GM19324 (cell line): ENCODE measurements around the gene RXFP3.
"Not testable (repeated sequence)": the region's sequence is repeated elsewhere in the genome, so short reads cannot be mapped to it uniquely, and the experiment has no call there.

Source experiments
- ATAC-seq: cut with Tn5 transposase; IDR thresholded peaks from one replicate; pipeline ENCODE4 v1.9.1; 2021; ENCODE audit warnings: mild to moderate bottlenecking, moderate library complexity; ENCODE audit not compliant: unreplicated experiment, low FRiP score

The RXFP3 gene

GRCh38 chr5:33934176-33934575, 2.0 kb upstream of the RXFP3 start:
- ATAC-seq = peak; percentile 26

DNA sequence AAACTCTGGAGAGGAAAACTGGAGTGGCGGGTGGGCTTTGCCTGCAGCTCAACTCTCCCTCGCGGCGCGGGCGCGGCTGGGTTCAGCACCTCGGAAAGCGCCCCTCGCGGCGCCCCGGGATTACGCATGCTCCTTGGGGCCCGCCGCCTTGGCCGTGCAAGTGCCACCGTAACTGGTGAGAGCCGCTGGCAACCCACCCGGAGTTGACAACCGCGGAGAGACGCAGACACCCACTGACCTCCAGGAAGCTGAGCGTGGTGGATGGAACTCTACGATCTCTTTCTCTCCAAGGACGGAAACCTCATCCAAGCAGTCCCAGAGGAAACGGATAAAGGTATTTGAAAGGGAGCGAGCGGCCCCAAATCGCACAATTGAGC, 194 bp upstream of the RXFP3 start:
- no peak for ATAC-seq

- ATAC-seq = no peak
Observed at GRCh38 chr5:33937017-33937706, 976 bp downstream of the RXFP3 start.

DNA sequence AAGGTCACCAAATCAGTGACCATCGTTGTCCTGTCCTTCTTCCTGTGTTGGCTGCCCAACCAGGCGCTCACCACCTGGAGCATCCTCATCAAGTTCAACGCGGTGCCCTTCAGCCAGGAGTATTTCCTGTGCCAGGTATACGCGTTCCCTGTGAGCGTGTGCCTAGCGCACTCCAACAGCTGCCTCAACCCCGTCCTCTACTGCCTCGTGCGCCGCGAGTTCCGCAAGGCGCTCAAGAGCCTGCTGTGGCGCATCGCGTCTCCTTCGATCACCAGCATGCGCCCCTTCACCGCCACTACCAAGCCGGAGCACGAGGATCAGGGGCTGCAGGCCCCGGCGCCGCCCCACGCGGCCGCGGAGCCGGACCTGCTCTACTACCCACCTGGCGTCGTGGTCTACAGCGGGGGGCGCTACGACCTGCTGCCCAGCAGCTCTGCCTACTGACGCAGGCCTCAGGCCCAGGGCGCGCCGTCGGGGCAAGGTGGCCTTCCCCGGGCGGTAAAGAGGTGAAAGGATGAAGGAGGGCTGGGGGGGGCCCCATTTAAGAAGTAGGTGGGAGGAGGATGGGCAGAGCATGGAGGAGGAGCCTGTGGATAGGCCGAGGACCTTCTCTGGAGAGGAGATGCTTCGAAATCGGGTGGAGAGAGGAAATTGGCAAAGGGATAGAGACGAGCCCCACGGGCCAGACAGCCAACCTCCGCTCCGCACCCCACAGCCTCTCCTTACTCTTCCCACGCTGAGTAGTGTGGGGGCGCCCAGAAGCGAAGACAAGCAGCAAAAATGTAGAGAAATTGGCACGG, 1.7 kb downstream of the RXFP3 start:
- no peak for ATAC-seq

DNA sequence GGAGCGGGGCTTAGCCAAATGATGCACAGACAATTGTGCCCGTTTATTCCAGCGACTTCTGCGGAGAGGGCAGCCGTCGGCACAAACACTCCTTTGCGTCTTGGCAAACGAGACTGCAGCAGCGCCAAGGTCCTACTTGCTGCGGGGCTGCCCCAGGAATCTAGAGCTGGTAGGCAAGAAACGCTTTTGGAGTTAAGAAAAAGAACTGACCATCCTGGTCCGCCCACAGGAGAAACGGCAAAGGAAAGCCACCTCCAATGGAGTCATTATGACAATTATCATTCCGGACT, 2.3 kb downstream of the RXFP3 start:
- no peak for ATAC-seq

DNA sequence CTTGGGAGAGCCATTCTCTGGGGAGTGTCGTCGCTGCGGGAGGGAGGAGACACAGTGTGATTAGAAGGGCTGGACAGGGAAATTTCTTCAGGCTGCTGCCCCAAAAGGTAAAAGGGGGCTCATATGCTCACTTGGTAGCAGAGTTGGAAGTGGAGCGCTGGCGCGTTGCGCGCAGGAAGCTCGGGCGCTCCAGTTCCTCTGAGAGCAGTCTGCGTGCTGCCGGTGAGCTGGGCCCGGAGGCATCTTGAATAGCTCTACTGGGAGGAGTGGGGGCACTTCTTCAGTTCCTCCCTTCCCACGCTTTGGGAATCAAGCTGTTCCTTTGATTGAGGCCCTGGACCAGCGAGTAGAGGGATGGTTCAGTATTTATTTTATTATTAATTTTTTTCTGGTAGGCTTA, 2.7 kb downstream of the RXFP3 start:
- no peak for ATAC-seq

GRCh38 chr5:33939556-33940262, 3.5 kb downstream of the RXFP3 start:
- no peak for ATAC-seq

- ATAC-seq = no peak
Observed at GRCh38 chr5:33941090-33941489, 4.9 kb downstream of the RXFP3 start.

GRCh38 chr5:33944543-33945132, 8.5 kb downstream of the RXFP3 start:
- no peak for ATAC-seq

DNA sequence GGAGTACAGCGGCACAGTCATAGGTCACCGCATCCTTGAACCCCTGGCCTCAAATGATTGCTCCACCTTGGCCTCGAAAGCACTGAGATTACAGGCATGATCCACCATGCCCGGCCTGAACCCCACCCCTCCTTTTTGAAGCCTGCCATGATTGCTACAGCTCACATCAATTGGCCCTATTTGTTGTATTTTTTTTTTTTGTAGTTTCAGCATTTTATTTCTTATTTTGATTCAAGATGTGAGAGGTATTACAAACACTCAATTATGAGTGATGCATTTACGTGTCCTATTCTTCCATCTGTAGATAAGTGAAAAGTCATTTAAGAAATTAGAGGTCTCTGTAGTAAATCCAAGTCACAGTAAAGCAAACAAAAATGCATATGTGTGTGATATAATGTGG, 16.0 kb downstream of the RXFP3 start:
- ATAC-seq = not testable (repeated sequence)

DNA sequence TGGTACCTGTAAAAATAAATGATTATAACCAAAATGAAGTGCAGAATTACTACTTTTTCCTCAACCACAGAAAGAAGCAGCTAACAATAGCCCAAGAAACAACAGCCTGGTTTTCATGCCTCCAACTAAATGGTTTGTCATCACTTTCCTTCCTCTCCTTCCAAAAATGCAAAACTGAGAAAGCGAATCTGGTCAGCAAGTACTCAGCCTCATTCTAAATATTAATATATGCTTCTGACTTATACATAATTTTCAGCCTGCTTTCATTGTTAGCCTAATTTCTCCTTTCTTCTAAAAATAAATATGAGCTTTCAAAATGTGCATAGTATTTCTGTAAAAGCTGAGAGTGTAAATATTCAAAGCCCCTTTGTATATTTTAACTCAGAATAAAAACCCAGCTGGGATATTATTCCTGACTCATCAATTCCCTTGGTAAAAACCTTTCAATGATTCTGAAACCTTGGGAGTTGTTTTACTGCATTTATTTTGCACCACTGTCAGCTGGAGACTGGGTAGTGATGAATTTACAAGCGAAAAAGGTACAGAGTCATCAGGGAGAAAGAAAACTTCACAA, 21.5 kb downstream of the RXFP3 start:
- no peak for ATAC-seq

- no peak for ATAC-seq
Observed at GRCh38 chr5:33958176-33958575, 22.0 kb downstream of the RXFP3 start.

- no peak for ATAC-seq
Observed at GRCh38 chr5:33964132-33964700, 28.0 kb downstream of the RXFP3 start.

DNA sequence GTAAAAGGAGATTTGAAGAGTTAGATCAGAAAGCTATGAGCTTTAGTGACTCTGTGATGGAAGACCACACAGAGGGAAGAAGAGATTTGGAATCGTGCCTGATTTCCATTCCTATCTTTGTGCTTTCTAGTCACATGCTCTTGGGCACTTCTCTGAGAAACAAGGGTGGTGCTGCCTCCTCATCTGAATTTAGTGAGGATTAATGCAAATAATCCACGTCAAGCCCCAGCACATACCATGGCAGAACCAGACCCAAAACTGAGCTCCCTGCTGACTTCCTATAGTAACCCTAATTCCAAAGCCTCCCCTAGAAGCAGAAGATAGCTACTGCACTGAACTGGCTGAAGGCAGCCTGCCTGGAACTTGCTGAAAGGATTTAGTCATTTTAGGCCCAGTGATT, 30.6 kb downstream of the RXFP3 start:
- ATAC-seq = no peak

GRCh38 chr5:33968211-33969005, 32.2 kb downstream of the RXFP3 start:
- no peak for ATAC-seq

GRCh38 chr5:33969572-33970452, 33.6 kb downstream of the RXFP3 start:
- ATAC-seq = peak; percentile 61

- no peak for ATAC-seq
Observed at GRCh38 chr5:33973271-33973670, 37.1 kb downstream of the RXFP3 start.

GRCh38 chr5:33975852-33976251, 39.7 kb downstream of the RXFP3 start:
- no peak for ATAC-seq

DNA sequence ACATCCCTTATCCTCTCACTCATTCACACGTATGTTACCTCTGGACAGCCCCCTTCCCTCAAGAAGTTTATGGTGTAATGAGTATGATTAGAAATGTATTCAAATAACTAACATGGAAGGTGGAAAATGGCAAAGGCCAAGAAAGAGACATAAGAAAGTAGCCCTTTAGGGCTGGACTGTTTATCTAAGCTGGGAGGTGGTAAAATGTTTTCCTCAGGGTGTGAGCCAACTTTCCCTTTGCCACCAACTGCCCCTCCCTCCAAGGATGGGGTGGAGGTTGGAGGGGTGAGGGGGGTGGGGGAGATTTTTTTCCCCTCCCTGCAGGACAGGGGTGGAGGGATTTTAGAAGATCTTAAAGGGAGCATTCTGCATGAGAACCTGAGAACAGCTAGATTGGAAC, 40.1 kb downstream of the RXFP3 start:
- no peak for ATAC-seq
